ENCODE measurements around the gene OLFML2B. TPM values are rescaled to one million over a fixed set of nuclear protein-coding genes. Genes with fewer than 3 reads are reported as not detected.

The OLFML2B gene
- total and polyA plus RNA-seq, 4 donors = 3.0 to 52.2 (median 11.7) TPM

DNA sequence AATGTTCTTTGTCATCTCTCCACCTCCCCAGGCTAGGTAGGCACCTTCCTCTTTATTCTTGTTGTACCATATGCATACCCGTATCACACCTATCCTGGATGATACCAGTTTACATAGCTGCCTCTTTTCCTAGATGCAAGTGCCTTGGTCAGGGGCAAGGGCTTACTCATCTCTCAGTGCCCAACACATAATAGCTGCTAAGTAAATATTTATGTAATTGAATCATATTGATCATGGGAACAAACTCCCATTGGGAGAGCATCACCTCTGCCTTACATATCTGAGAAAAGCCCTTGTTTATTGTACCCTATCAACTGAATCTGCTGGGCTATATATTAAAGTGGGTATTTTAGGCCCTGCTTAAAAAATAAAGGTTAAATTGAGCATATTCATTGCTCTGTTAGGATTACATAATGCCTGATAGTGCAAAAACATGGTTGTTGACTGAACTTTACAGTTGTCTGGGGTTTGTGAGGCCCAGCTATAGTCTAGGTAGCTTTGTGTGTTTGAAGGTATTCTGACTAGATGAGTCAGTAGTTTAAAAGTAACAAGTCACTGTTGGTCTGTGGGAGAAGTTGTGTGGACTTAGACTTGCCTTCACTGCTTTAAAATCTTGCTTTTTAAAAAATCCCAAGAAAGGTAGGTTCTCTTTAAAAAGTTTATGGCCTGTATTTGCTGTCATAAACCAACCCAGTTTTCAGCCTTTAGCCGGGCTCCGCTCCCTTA, 82.6 kb downstream of the OLFML2B start:
- TF ChIP-seq, protein P1, sequence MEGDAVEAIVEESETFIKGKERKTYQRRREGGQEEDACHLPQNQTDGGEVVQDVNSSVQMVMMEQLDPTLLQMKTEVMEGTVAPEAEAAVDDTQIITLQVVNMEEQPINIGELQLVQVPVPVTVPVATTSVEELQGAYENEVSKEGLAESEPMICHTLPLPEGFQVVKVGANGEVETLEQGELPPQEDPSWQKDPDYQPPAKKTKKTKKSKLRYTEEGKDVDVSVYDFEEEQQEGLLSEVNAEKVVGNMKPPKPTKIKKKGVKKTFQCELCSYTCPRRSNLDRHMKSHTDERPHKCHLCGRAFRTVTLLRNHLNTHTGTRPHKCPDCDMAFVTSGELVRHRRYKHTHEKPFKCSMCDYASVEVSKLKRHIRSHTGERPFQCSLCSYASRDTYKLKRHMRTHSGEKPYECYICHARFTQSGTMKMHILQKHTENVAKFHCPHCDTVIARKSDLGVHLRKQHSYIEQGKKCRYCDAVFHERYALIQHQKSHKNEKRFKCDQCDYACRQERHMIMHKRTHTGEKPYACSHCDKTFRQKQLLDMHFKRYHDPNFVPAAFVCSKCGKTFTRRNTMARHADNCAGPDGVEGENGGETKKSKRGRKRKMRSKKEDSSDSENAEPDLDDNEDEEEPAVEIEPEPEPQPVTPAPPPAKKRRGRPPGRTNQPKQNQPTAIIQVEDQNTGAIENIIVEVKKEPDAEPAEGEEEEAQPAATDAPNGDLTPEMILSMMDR (IDR thresholded peaks at IDR 0.05; ENCODE audit: control extremely low read depth, extremely low read depth) = no peak
- Histone ChIP-seq H3K4me1 (ENCODE audit: control insufficient read depth in 5 of 5, insufficient read depth in 5 of 5, low read length in 5 of 5) (peaks cover 0 to 2% (median 0%) of the 10 kb centered on the region in 5 donors), H3K27ac (ENCODE audit: low read depth in 1 of 2, low read length in 1 of 2) (no peak overlapping the region), H3K27me3 (ENCODE audit: control insufficient read depth in 3 of 3, insufficient read depth in 3 of 3, low read length in 2 of 3) (no peaks in the 10 kb centered on the region), H3K4me3 (no peak overlapping the region), H3K36me3 (ENCODE audit: control insufficient read depth in 4 of 4, insufficient read depth in 4 of 4, low read length in 4 of 4) (peaks cover 2 to 12% (median 6%) of the 10 kb centered on the region in 4 donors), H3K9me3 (ENCODE audit: control insufficient read depth in 4 of 4, insufficient read depth in 3 of 4, low read length in 3 of 4) (no peaks in the 10 kb centered on the region), H3K9ac (ENCODE audit: insufficient read depth in 1 of 2, low read length in 2 of 2) (no peak overlapping the region)
- ATAC-seq (ENCODE audit: insufficient read depth, low FRiP score) = no peak
- WGBS, 2 donors = 63 to 81% methylated on average over 3 of the region's 3 CpGs
- no peak for DNase-seq

DNA sequence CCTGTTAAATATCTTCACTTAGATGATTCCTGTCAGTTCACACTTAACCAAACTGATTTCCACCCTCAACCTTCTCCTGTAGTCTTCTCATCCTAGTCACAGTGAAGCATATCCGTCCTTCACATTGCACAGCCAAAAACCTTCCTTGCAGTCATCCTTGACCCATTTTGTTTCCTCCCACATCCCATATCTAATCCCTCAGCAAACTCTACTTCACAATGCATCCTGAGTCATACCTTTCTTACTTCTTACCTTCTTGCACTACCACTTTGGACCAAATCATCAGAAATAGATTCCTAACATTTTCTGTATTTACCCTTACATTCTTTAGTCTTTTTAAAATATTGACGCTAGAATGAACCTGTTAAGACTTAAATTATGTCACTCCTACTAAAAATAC, 86.9 kb downstream of the OLFML2B start:
- 93 to 97% methylated on average over 2 of the region's 2 CpGs for WGBS, 2 donors
- TF ChIP-seq, protein P1 (IDR thresholded peaks at IDR 0.05; ENCODE audit: control extremely low read depth, extremely low read depth) = no peak
- H3K27ac ChIP-seq (ENCODE audit: low read depth in 1 of 2, low read length in 1 of 2) = no peak overlapping the region

DNA sequence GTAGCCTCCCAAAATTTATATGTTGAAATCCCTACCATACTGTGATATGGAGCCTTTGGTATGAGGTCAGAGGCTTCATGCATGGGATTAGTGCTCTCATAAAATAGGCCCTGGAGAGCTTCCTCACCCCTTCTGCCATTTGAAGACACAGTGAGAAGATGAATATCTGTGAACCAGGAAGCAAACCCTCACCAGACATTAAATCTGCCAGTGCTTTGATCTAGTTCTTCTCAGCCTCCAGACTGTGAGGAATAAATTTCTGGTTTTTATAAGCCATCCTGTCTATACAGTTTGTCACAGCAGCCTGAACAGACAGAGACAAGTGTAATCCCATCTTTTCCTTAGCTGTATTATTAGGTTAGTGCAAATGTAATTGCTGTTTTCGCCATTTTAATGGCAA, 88.4 kb downstream of the OLFML2B start:
- no peaks in the 10 kb centered on the region for H3K9me3 ChIP-seq (ENCODE audit: control insufficient read depth in 4 of 4, insufficient read depth in 3 of 4, low read length in 3 of 4)
- no peak for ATAC-seq (ENCODE audit: insufficient read depth, low FRiP score)
- no peaks in the 10 kb centered on the region for H3K27me3 ChIP-seq (ENCODE audit: control insufficient read depth in 3 of 3, insufficient read depth in 3 of 3, low read length in 2 of 3)
- no peaks in the 10 kb centered on the region for H3K4me1 ChIP-seq (ENCODE audit: control insufficient read depth in 5 of 5, insufficient read depth in 5 of 5, low read length in 5 of 5)
- H3K4me3 ChIP-seq = no peak overlapping the region
- H3K27ac ChIP-seq (ENCODE audit: low read depth in 1 of 2, low read length in 1 of 2) = no peak overlapping the region
- no peak for DNase-seq
- H3K9ac ChIP-seq (ENCODE audit: insufficient read depth in 1 of 2, low read length in 2 of 2) = no peak overlapping the region
- WGBS, 2 donors = 93 to 100% methylated on average over 1 of the region's 1 CpG
- TF ChIP-seq, protein P1 (IDR thresholded peaks at IDR 0.05; ENCODE audit: control extremely low read depth, extremely low read depth) = no peak
- H3K36me3 ChIP-seq (ENCODE audit: control insufficient read depth in 4 of 4, insufficient read depth in 4 of 4, low read length in 4 of 4) = peaks cover 0 to 5% (median 3%) of the 10 kb centered on the region in 4 donors

More for the DNA sequence above, 86.9 kb downstream of the OLFML2B start:
- no peaks in the 10 kb centered on the region for H3K9me3 ChIP-seq (ENCODE audit: control insufficient read depth in 4 of 4, insufficient read depth in 3 of 4, low read length in 3 of 4)
- H3K9ac ChIP-seq (ENCODE audit: insufficient read depth in 1 of 2, low read length in 2 of 2) = no peak overlapping the region
- no peaks in the 10 kb centered on the region for H3K27me3 ChIP-seq (ENCODE audit: control insufficient read depth in 3 of 3, insufficient read depth in 3 of 3, low read length in 2 of 3)
- DNase-seq (no peak), ATAC-seq (ENCODE audit: insufficient read depth, low FRiP score) (no peak)
- no peak overlapping the region for H3K4me3 ChIP-seq
- peaks cover 0 to 5% (median 3%) of the 10 kb centered on the region in 4 donors for H3K36me3 ChIP-seq (ENCODE audit: control insufficient read depth in 4 of 4, insufficient read depth in 4 of 4, low read length in 4 of 4)
- H3K4me1 ChIP-seq (ENCODE audit: control insufficient read depth in 5 of 5, insufficient read depth in 5 of 5, low read length in 5 of 5) = no peaks in the 10 kb centered on the region
